OCI-LY1 (cell line): ENCODE measurements around the gene EEF1AKMT1.

Experiments used
- EZH2 ChIP-seq: fragments of 200-600 bp; sonication (generic), shearing (Covaris generic); IDR thresholded peaks from 2 replicates; pipeline ENCODE4 v1.8.0; 2017; ENCODE audit warnings: borderline replicate concordance, mixed run types, mild to moderate bottlenecking, antibody characterized with exemption, low read length, moderate library complexity, mixed read lengths
- TF ChIP-seq, protein P1 (sequence below): fragments of 200-600 bp; sonication (generic), shearing (Covaris generic); IDR thresholded peaks from 2 replicates; pipeline ENCODE4 v1.5.1; 2017; ENCODE audit warnings: mild to moderate bottlenecking, antibody characterized with exemption, low read length, moderate library complexity, mixed read lengths

DNA sequence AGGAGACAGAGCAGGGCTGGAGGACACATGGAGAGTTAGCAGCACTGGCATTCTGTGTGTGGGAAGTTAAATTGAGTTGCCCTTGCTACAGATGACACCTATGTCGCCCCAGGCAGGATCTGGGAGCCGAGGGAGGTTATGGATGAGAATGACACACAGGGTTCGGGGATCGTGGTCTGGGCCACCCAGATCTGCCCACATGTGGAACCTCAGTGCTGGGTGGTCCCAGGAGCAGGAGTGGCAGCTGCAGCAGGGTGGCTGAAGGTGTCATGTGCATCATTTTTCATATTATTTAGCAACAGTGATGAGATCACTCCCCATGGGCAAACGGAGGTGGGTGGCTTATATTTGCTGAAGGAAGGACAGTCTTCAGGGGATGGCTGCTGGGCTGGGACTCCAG, 67.1 kb downstream of the EEF1AKMT1 start:
- TF ChIP-seq, protein P1, sequence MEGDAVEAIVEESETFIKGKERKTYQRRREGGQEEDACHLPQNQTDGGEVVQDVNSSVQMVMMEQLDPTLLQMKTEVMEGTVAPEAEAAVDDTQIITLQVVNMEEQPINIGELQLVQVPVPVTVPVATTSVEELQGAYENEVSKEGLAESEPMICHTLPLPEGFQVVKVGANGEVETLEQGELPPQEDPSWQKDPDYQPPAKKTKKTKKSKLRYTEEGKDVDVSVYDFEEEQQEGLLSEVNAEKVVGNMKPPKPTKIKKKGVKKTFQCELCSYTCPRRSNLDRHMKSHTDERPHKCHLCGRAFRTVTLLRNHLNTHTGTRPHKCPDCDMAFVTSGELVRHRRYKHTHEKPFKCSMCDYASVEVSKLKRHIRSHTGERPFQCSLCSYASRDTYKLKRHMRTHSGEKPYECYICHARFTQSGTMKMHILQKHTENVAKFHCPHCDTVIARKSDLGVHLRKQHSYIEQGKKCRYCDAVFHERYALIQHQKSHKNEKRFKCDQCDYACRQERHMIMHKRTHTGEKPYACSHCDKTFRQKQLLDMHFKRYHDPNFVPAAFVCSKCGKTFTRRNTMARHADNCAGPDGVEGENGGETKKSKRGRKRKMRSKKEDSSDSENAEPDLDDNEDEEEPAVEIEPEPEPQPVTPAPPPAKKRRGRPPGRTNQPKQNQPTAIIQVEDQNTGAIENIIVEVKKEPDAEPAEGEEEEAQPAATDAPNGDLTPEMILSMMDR, result no peak
- TF ChIP-seq EZH2, result no peak
